SK-N-SH (cell line): ENCODE results near the gene DLEC1. TPM values are rescaled to one million over a fixed set of nuclear protein-coding genes. Genes with fewer than 3 reads are reported as not detected.

ENCODE experiments used
- CTCF ChIA-PET: fragments of 300-600, 350-600 bp; formaldehyde crosslinking; extraction: SDS; loops from one replicate; lab custom pipeline; 2021; lab: Yijun Ruan, JAX
- POLR2A ChIA-PET: fragments of 350-600 bp; sonication (Branson Sonifier 250); formaldehyde crosslinking; extraction: SDS; loops from one replicate; lab custom pipeline; 2020; ENCODE audit warnings: antibody characterized with exemption, inconsistent platforms; lab: Yijun Ruan, JAX
- DNase-seq: peaks from one replicate; pipeline ENCODE4 v3.0.0; 2012
- H2AFZ ChIP-seq: fragments of 200-600 bp; sonication (generic); 2 replicates; pipeline ENCODE4 v1.8.1; 2016; ENCODE audit warnings: antibody characterized with exemption, mild to moderate bottlenecking, low read depth
- H3F3A ChIP-seq: fragments of 200-600 bp; sonication (generic); replicated peaks from 2 replicates; pipeline ENCODE3; 2016; ENCODE audit warnings: antibody characterized with exemption, mild to moderate bottlenecking; ENCODE audit not compliant: insufficient read depth
- H3K27ac ChIP-seq, 2 experiments: fragments of 200-500 bp in 1 of 2; fragments of 200-600 bp in 1 of 2; sonication (Bioruptor generic) in 1 of 2; sonication (generic), shearing (Covaris generic) in 1 of 2; 2 replicates each; pipeline versions ENCODE4 v1.5.1 to v1.6.1; 2014 to 2016; ENCODE audit warnings: low read depth in 2 of 2, inconsistent platforms in 1 of 2, low read length in 1 of 2, mild to moderate bottlenecking in 1 of 2, mixed read lengths in 1 of 2
- H3K27me3 ChIP-seq: fragments of 200-600 bp; sonication (generic), shearing (Covaris generic); 2 replicates; pipeline ENCODE4 v1.6.1; 2016; ENCODE audit warnings: mixed run types; ENCODE audit not compliant: insufficient read depth
- H3K36me3 ChIP-seq, 2 experiments: fragments of 200-500 bp in 1 of 2; fragments of 200-600 bp in 1 of 2; sonication (Bioruptor generic) in 1 of 2; sonication (generic) in 1 of 2; replicated peaks in 1 of 2; 2 replicates each; pipeline versions ENCODE3 to v1.5.1; 2014 to 2016; ENCODE audit warnings: low read length in 1 of 2, mild to moderate bottlenecking in 1 of 2; ENCODE audit not compliant: insufficient read depth in 2 of 2, control insufficient read depth in 1 of 2
- H3K4me1 ChIP-seq, 2 experiments: fragments of 200-500 bp in 1 of 2; fragments of 200-600 bp in 1 of 2; sonication (Bioruptor generic) in 1 of 2; sonication (generic), shearing (Covaris generic) in 1 of 2; 2 replicates each; pipeline versions ENCODE4 v1.5.1 to v1.6.1; 2014 to 2016; ENCODE audit warnings: low read depth in 1 of 2, low read length in 1 of 2, mixed run types in 1 of 2; ENCODE audit not compliant: insufficient read depth in 2 of 2, control insufficient read depth in 1 of 2
- H3K4me2 ChIP-seq: fragments of 200-600 bp; sonication (generic), shearing (Covaris generic); 2 replicates; pipeline ENCODE4 v1.6.1; 2017; ENCODE audit warnings: mixed run types
- H3K4me3 ChIP-seq, 2 experiments: fragments of 200-500 bp in 1 of 2; fragments of 200-600 bp in 1 of 2; sonication (Bioruptor generic) in 1 of 2; sonication (generic), shearing (Covaris generic) in 1 of 2; 2 replicates each; pipeline versions ENCODE4 v1.5.1 to v1.8.1; 2014 to 2016; ENCODE audit warnings: low read depth in 2 of 2, inconsistent platforms in 1 of 2, low read length in 1 of 2, mild to moderate bottlenecking in 1 of 2, mixed read lengths in 1 of 2, moderate library complexity in 1 of 2
- H3K79me2 ChIP-seq: fragments of 200-600 bp; sonication (generic); 2 replicates; pipeline ENCODE4 v1.8.1; 2017; ENCODE audit warnings: mild to moderate bottlenecking; ENCODE audit not compliant: insufficient read depth
- H3K9ac ChIP-seq: fragments of 200-600 bp; sonication (generic); 2 replicates; pipeline ENCODE4 v1.6.1; 2017; ENCODE audit warnings: mixed run types
- H3K9me2 ChIP-seq: fragments of 200-600 bp; sonication (generic); 2 replicates; pipeline ENCODE4 v1.6.1; 2017; ENCODE audit warnings: mixed run types
- H3K9me3 ChIP-seq: fragments of 200-600 bp; sonication (generic); 2 replicates; pipeline ENCODE4 v1.6.1; 2017; ENCODE audit warnings: mixed run types, mild to moderate bottlenecking, moderate library complexity
- H4K20me1 ChIP-seq: fragments of 200-600 bp; sonication (generic); 2 replicates; pipeline ENCODE4 v1.6.1; 2017; ENCODE audit warnings: mild to moderate bottlenecking, mixed run types; ENCODE audit not compliant: insufficient read depth
- CHD2 ChIP-seq: fragments of 150-350 bp; IDR thresholded peaks from 2 replicates; pipeline ENCODE4 v1.6.1; 2018; ENCODE audit warnings: low read length; ENCODE audit not compliant: partially characterized antibody
- CTCF ChIP-seq: fragments of 200-600 bp; sonication (generic); IDR thresholded peaks from 2 replicates; pipeline ENCODE4 v1.6.1; 2017; ENCODE audit warnings: antibody characterized with exemption, mild to moderate bottlenecking, moderate library complexity
- EP300 ChIP-seq, 2 experiments: IDR thresholded peaks; 2 replicates each; pipeline versions ENCODE4 v1.4.0 to v1.6.1; 2012; ENCODE audit warnings: borderline replicate concordance in 1 of 2, low read depth in 1 of 2, low read length in 1 of 2
- EZH2phosphoT487 ChIP-seq: fragments of 200-600 bp; sonication (generic); IDR thresholded peaks from 2 replicates; pipeline ENCODE4 v1.6.1; 2017; ENCODE audit warnings: low read depth, mixed run types, mild to moderate bottlenecking, antibody characterized with exemption, moderate library complexity, borderline replicate concordance
- FOSL2 ChIP-seq: IDR thresholded peaks from 2 replicates; pipeline ENCODE4 v1.4.0; 2012; ENCODE audit warnings: low read depth, mild to moderate bottlenecking, moderate library complexity, borderline replicate concordance
- FOXJ3 ChIP-seq: sonication (generic); formaldehyde crosslinking; IDR thresholded peaks from 2 replicates; pipeline ENCODE4 v1.5.1; 2020; ENCODE audit warnings: mild to moderate bottlenecking, missing genetic modification reagents
- GABPA ChIP-seq: IDR thresholded peaks from 2 replicates; pipeline ENCODE4 v1.4.0; 2012; ENCODE audit warnings: low read depth, mild to moderate bottlenecking
- GATA2 ChIP-seq: sonication (generic); formaldehyde crosslinking; IDR thresholded peaks from 2 replicates; pipeline ENCODE4 v1.5.0; 2020; ENCODE audit warnings: mild to moderate bottlenecking, missing genetic modification reagents
- JUND ChIP-seq: IDR thresholded peaks from 2 replicates; pipeline ENCODE4 v1.4.0; 2012
- MAX ChIP-seq: IDR thresholded peaks from 2 replicates; pipeline ENCODE4 v1.4.0; 2012; ENCODE audit warnings: low read depth
- MEF2A ChIP-seq: IDR thresholded peaks from 2 replicates; pipeline ENCODE4 v1.4.0; 2012; ENCODE audit warnings: low read depth, borderline replicate concordance
- MXI1 ChIP-seq: IDR thresholded peaks from 2 replicates; pipeline ENCODE4 v1.6.1; 2012; ENCODE audit warnings: mild to moderate bottlenecking, low read depth, low read length, improper control_type of control experiment
- NFIC ChIP-seq: IDR thresholded peaks from 2 replicates; pipeline ENCODE4 v1.4.0; 2012; ENCODE audit warnings: borderline replicate concordance
- PBX3 ChIP-seq: IDR thresholded peaks from 2 replicates; pipeline ENCODE4; 2012
- RCOR1 ChIP-seq: fragments of 150-350 bp; IDR thresholded peaks from 2 replicates; pipeline ENCODE4 v1.6.1; 2017; ENCODE audit warnings: antibody characterized with exemption, low read length
- RFX5 ChIP-seq: IDR thresholded peaks from 2 replicates; pipeline ENCODE4 v1.6.1; 2012; ENCODE audit warnings: mild to moderate bottlenecking, improper control_type of control experiment, low read length
- RXRA ChIP-seq: IDR thresholded peaks from 2 replicates; pipeline ENCODE4 v1.4.0; 2012; ENCODE audit warnings: low read depth, mild to moderate bottlenecking, borderline replicate concordance
- SIN3A ChIP-seq: IDR thresholded peaks from 2 replicates; pipeline ENCODE4 v1.6.1; 2012; ENCODE audit warnings: low read depth, mild to moderate bottlenecking, low read length, moderate library complexity, borderline replicate concordance
- TAF1 ChIP-seq: IDR thresholded peaks from 2 replicates; pipeline ENCODE4 v1.6.1; 2012; ENCODE audit warnings: low read depth, mild to moderate bottlenecking, low read length, moderate library complexity, borderline replicate concordance
- TCF12 ChIP-seq: IDR thresholded peaks from 2 replicates; pipeline ENCODE4 v1.4.0; 2012
- TEAD4 ChIP-seq: IDR thresholded peaks from 2 replicates; pipeline ENCODE4 v1.4.0; 2012; ENCODE audit warnings: mild to moderate bottlenecking, borderline replicate concordance; ENCODE audit not compliant: insufficient read depth
- USF1 ChIP-seq: IDR thresholded peaks from 2 replicates; pipeline ENCODE4 v1.4.0; 2012; ENCODE audit warnings: low read depth, borderline replicate concordance
- ZBTB33 ChIP-seq: IDR thresholded peaks from 2 replicates; pipeline ENCODE4 v1.4.0; 2012; ENCODE audit warnings: low read depth, borderline replicate concordance
- WGBS: methylation state at CpG from one replicate; pipeline ENCODE4 v1.1.6; 2017; ENCODE audit warnings: low lambda C conversion rate; 5-methylcytosine and 5-hydroxymethylcytosine counted together
- polyA plus RNA-seq, 3 experiments: library from polyadenylated mRNA; depleted of rRNA; stranded (reverse); fragments of >200 nt; gene quantifications; 2 replicates each; pipeline ENCODE4 v1.2.3, GENCODE V29; 2012

The DLEC1 gene
- polyA plus RNA-seq, 1 of the 3 experiments (the other 2 are of a cell fraction), result 0.02 TPM

- TF ChIP-seq CTCF (no peak), JUND (no peak), TAF1 (peak; percentile 67), MAX (peak; percentile 49; the same call in 1 of the 2 replicates), PBX3 (no peak), RCOR1 (no peak), GABPA (peak; percentile 33), FOXJ3 (CRISPR knock-in tag) (no peak), GATA2 (no peak), NFIC (no peak; the same call in 1 of the 2 replicates), CHD2 (no peak), MXI1 (peak; percentile 55; the same call in 1 of the 2 replicates)
Observed at GRCh38 chr3:38138349-38139190, 99.6 kb downstream of the DLEC1 start, which contains the start of gene MYD88 (continued).

- WGBS, result 16% methylated on average over 5 of the region's 8 CpGs
- Histone ChIP-seq H3K4me2 (peak overlapping the region; percentile 99), H3K79me2 (peaks cover 42% of the 10 kb centered on the region), H3K27ac (peak overlapping the region; percentile 89 to 91; a peak in 3 of 4 replicates), H3K4me1 (peaks cover 16 to 31% of the 10 kb centered on the region in 2 experiments; a peak in 2 of 4 replicates), H2AFZ (peak overlapping the region; percentile 99), H3K36me3 (peaks cover 5 to 22% of the 10 kb centered on the region in 2 experiments), H3K27me3 (no peaks in the 10 kb centered on the region), H3K4me3 (peak overlapping the region; percentile 85 to 94), H3K9me3 (no peaks in the 10 kb centered on the region), H4K20me1 (0 out of 2 replicates have a peak, but pooled peaks cover 13% of the 10 kb centered on the region), H3F3A (peaks cover 2% of the 10 kb centered on the region), H3K9ac (peak overlapping the region; percentile 89), H3K9me2 (no peaks in the 10 kb centered on the region)
- DNase-seq, result no peak
- POLR2A ChIA-PET, result interaction anchor here (3.9 kb wide), 1 partner anchor 26 kb away, joined by 21 read pairs; the partner anchor contains the start of gene OXSR1
- CTCF ChIA-PET, result interaction anchor here (0.5 to 1.8 kb wide), 5 partner anchors 9 to 208 kb away, joined by 3 to 6 read pairs (median 4); partner anchors contain the start of gene XYLB
- TF ChIP-seq FOSL2 (no peak), JUND (no peak), TAF1 (no peak), MAX (no peak; the same call in 1 of the 2 replicates), EP300 (IDR thresholded peaks at IDR 0.05; ENCODE audit: borderline replicate concordance in 1 of 2, low read depth in 1 of 2, low read length in 1 of 2) (no peak), EZH2phosphoT487 (no peak), TEAD4 (no peak), ZBTB33 (no peak), RFX5 (no peak), RXRA (no peak), USF1 (no peak), TCF12 (no peak), SIN3A (no peak), FOXJ3 (CRISPR knock-in tag) (no peak), MEF2A (no peak)
Observed at GRCh38 chr3:38139191-38139590, 100.2 kb downstream of the DLEC1 start.
